Measurements from ENCODE around the gene PRKAR2B. TPM values are rescaled to one million over a fixed set of nuclear protein-coding genes. Genes with fewer than 3 reads are reported as not detected.

The PRKAR2B gene
- total and polyA plus RNA-seq, 4 donors, result 0.88 to 41.8 (median 1.6) TPM

DNA sequence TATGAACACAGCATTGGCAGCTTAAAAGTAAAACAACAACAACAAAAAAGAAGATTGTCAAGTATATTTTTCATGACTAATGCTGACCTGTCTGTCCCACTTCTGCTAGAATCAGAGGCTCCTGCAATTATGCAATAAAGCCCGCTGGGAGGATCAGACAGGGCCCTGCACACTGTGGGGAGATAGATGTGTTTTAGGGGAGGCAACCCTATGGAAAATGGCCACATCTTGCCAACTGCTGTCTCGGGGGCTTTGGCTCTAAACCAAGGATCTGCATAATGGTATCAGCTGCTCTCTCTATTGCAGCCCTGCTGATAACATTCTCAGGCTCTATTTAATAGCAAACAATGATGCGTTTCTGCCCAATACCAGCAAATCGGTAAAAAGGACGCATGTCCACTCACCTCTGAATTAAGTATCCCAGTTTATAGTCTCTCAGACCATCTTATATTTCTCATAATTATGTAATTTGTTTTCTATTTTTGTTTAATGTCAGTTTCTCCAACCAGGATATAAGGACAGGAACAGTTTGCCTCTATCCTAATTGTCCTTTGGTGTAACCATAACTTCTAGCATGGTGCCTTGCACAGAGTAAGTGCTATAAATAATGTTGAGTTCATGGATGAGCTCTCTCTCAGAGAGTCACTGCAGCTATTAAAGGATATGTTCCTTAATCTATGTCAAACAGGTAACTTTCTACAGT, 15.3 kb upstream of the PRKAR2B start:
- H3K9me3 ChIP-seq (ENCODE audit: control insufficient read depth in 4 of 4, low read length in 3 of 4), result no peaks in the 10 kb centered on the region
- DNase-seq (ENCODE audit: low spot score), result no peak
- H3K27me3 ChIP-seq (ENCODE audit: control insufficient read depth in 4 of 4, insufficient read depth in 4 of 4, low read length in 3 of 4), result no peaks in the 10 kb centered on the region
- no peak overlapping the region for H3K4me3 ChIP-seq (ENCODE audit: low read depth in 1 of 3, low read length in 3 of 3)
- no peaks in the 10 kb centered on the region for H3K36me3 ChIP-seq (ENCODE audit: control insufficient read depth in 4 of 4, insufficient read depth in 3 of 4, low read depth in 1 of 4, low read length in 3 of 4)
- H3K4me1 ChIP-seq (ENCODE audit: control insufficient read depth in 4 of 4, insufficient read depth in 4 of 4, low read length in 3 of 4), result peaks cover 0 to 2% (median 0%) of the 10 kb centered on the region in 4 donors
- 73% methylated on average over 5 of the region's 5 CpGs for WGBS
- H3K27ac ChIP-seq (ENCODE audit: low read depth in 1 of 2, low read length in 2 of 2), result no peak overlapping the region
- H3K9ac ChIP-seq (ENCODE audit: low read depth in 1 of 2, low read length in 2 of 2), result no peak overlapping the region
- TF ChIP-seq, protein P1, sequence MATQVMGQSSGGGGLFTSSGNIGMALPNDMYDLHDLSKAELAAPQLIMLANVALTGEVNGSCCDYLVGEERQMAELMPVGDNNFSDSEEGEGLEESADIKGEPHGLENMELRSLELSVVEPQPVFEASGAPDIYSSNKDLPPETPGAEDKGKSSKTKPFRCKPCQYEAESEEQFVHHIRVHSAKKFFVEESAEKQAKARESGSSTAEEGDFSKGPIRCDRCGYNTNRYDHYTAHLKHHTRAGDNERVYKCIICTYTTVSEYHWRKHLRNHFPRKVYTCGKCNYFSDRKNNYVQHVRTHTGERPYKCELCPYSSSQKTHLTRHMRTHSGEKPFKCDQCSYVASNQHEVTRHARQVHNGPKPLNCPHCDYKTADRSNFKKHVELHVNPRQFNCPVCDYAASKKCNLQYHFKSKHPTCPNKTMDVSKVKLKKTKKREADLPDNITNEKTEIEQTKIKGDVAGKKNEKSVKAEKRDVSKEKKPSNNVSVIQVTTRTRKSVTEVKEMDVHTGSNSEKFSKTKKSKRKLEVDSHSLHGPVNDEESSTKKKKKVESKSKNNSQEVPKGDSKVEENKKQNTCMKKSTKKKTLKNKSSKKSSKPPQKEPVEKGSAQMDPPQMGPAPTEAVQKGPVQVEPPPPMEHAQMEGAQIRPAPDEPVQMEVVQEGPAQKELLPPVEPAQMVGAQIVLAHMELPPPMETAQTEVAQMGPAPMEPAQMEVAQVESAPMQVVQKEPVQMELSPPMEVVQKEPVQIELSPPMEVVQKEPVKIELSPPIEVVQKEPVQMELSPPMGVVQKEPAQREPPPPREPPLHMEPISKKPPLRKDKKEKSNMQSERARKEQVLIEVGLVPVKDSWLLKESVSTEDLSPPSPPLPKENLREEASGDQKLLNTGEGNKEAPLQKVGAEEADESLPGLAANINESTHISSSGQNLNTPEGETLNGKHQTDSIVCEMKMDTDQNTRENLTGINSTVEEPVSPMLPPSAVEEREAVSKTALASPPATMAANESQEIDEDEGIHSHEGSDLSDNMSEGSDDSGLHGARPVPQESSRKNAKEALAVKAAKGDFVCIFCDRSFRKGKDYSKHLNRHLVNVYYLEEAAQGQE (IDR thresholded peaks at IDR 0.05), result no peak
- no peak for TF ChIP-seq SP1 (IDR thresholded peaks at IDR 0.05)
- no peak for TF ChIP-seq RXRA (IDR thresholded peaks at IDR 0.05)
- no peak for TF ChIP-seq RAD21 (IDR thresholded peaks at IDR 0.05)
- TF ChIP-seq, protein P2, sequence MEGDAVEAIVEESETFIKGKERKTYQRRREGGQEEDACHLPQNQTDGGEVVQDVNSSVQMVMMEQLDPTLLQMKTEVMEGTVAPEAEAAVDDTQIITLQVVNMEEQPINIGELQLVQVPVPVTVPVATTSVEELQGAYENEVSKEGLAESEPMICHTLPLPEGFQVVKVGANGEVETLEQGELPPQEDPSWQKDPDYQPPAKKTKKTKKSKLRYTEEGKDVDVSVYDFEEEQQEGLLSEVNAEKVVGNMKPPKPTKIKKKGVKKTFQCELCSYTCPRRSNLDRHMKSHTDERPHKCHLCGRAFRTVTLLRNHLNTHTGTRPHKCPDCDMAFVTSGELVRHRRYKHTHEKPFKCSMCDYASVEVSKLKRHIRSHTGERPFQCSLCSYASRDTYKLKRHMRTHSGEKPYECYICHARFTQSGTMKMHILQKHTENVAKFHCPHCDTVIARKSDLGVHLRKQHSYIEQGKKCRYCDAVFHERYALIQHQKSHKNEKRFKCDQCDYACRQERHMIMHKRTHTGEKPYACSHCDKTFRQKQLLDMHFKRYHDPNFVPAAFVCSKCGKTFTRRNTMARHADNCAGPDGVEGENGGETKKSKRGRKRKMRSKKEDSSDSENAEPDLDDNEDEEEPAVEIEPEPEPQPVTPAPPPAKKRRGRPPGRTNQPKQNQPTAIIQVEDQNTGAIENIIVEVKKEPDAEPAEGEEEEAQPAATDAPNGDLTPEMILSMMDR (IDR thresholded peaks at IDR 0.05; ENCODE audit: low read depth, low read length, missing input control), result no peak
- TF ChIP-seq YY1 (IDR thresholded peaks at IDR 0.05), result no peak
- TF ChIP-seq NR2F2 (IDR thresholded peaks at IDR 0.05), result no peak
- TF ChIP-seq, protein P3, sequence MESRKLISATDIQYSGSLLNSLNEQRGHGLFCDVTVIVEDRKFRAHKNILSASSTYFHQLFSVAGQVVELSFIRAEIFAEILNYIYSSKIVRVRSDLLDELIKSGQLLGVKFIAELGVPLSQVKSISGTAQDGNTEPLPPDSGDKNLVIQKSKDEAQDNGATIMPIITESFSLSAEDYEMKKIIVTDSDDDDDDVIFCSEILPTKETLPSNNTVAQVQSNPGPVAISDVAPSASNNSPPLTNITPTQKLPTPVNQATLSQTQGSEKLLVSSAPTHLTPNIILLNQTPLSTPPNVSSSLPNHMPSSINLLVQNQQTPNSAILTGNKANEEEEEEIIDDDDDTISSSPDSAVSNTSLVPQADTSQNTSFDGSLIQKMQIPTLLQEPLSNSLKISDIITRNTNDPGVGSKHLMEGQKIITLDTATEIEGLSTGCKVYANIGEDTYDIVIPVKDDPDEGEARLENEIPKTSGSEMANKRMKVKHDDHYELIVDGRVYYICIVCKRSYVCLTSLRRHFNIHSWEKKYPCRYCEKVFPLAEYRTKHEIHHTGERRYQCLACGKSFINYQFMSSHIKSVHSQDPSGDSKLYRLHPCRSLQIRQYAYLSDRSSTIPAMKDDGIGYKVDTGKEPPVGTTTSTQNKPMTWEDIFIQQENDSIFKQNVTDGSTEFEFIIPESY (IDR thresholded peaks at IDR 0.05), result no peak
- no peak for TF ChIP-seq JUND (IDR thresholded peaks at IDR 0.05)
- TF ChIP-seq FOXA1 (IDR thresholded peaks at IDR 0.05), result no peak
- TF ChIP-seq HNF4A (conservative IDR thresholded peaks at IDR 0.05), result no peak
- TF ChIP-seq, protein P4, sequence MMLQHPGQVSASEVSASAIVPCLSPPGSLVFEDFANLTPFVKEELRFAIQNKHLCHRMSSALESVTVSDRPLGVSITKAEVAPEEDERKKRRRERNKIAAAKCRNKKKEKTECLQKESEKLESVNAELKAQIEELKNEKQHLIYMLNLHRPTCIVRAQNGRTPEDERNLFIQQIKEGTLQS (IDR thresholded peaks at IDR 0.05), result no peak
- TF ChIP-seq, protein P5, sequence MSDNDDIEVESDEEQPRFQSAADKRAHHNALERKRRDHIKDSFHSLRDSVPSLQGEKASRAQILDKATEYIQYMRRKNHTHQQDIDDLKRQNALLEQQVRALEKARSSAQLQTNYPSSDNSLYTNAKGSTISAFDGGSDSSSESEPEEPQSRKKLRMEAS (IDR thresholded peaks at IDR 0.05), result no peak
- TF ChIP-seq HNF4G (IDR thresholded peaks at IDR 0.05), result no peak
- TF ChIP-seq EGR1 (IDR thresholded peaks at IDR 0.05; ENCODE audit: low read depth in 2 of 2), result no peak
- TF ChIP-seq GABPA (IDR thresholded peaks at IDR 0.05 in 1 of 2, conservative IDR thresholded peaks at IDR 0.05 in 1 of 2), result no peak
